Measurements from ENCODE around the gene LRR1. TPM values are rescaled to one million over a fixed set of nuclear protein-coding genes. Genes with fewer than 3 reads are reported as not detected.
A peak's percentile ranks its signal among the peaks of the same experiment; 100 is the strongest.

The LRR1 gene, protein sequence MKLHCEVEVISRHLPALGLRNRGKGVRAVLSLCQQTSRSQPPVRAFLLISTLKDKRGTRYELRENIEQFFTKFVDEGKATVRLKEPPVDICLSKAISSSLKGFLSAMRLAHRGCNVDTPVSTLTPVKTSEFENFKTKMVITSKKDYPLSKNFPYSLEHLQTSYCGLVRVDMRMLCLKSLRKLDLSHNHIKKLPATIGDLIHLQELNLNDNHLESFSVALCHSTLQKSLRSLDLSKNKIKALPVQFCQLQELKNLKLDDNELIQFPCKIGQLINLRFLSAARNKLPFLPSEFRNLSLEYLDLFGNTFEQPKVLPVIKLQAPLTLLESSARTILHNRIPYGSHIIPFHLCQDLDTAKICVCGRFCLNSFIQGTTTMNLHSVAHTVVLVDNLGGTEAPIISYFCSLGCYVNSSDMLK
- total RNA-seq (2022) (27.3 and 30.5 TPM in 2 replicates), Bru-seq, nascent RNA (percentile 79 among the genes with signal in this experiment), BruChase-seq, experiment 1, labeled RNA remaining after a 6-hour chase (percentile 75 among the genes with signal in this experiment), BruChase-seq, experiment 2, labeled RNA remaining after a 2-hour chase (percentile 81 among the genes with signal in this experiment)
- long read RNA-seq, transcript LRR1-202 (3 exons, 957 nt), result minor isoform, 21 of 44 reads
- long read RNA-seq, transcript LRR1-201 (4 exons, 1,745 nt), result major isoform, 22 of 44 reads
- long read RNA-seq, partial matches to known transcripts, result 0 of 44 reads
- long read RNA-seq, other reads (novel, unspliced or antisense), result 1 of 44 reads

GRCh38 chr14:49598485-49599300 lies at the start of gene LRR1:
LRR1 (plus strand) TSS chr14:49598940; CDS start chr14:49599021, 81 bp downstream.
- CTCF ChIA-PET, result interaction anchor here (1.0 kb wide), 2 partner anchors 12 to 46 kb away, joined by 3 to 5 read pairs; partner anchors contain the start of gene RPS29
- peak within 1 kb of the TSS; percentile 96 for H3K27ac Mint-ChIP-seq (ENCODE audit: unreplicated experiment)
- H3K4me3 Mint-ChIP-seq (ENCODE audit: low read depth, unreplicated experiment), result peak within 1 kb of the TSS; percentile 92
- no peaks in the 10 kb centered on the region for H3K27me3 Mint-ChIP-seq (ENCODE audit: unreplicated experiment)
- intact Hi-C loops (cut with micrococcal nuclease; ENCODE audit: unreplicated experiment), result no loop called here
- BruUV-seq (replicated peaks), result no TSS peak
- peaks cover 36% of the 10 kb centered on the region for H3K36me3 Mint-ChIP-seq (ENCODE audit: insufficient read depth, unreplicated experiment)
- peaks cover 23% of the 10 kb centered on the region for H3K4me1 Mint-ChIP-seq (ENCODE audit: low read depth, unreplicated experiment)
- no peak for TF ChIP-seq CTCF (IDR thresholded peaks at IDR 0.05; ENCODE audit: unreplicated experiment)
- H3K9me3 Mint-ChIP-seq (ENCODE audit: low read depth, unreplicated experiment), result no peaks in the 10 kb centered on the region
- DNase-seq, result peak; percentile 90

- no peak overlapping the region for H3K27ac Mint-ChIP-seq (ENCODE audit: unreplicated experiment)
- H3K4me3 Mint-ChIP-seq (ENCODE audit: low read depth, unreplicated experiment), result no peak overlapping the region
- intact Hi-C loops (cut with micrococcal nuclease; ENCODE audit: unreplicated experiment), result loop anchor here (5.0 kb wide), 1 partner anchor 87 kb away; no protein-coding TSS in a partner anchor
- peaks cover 18% of the 10 kb centered on the region for H3K27me3 Mint-ChIP-seq (ENCODE audit: unreplicated experiment)
- TF ChIP-seq CTCF (IDR thresholded peaks at IDR 0.05; ENCODE audit: unreplicated experiment), result no peak
- BruUV-seq (replicated peaks), result no TSS peak
- no peaks in the 10 kb centered on the region for H3K4me1 Mint-ChIP-seq (ENCODE audit: low read depth, unreplicated experiment)
- no peak for DNase-seq
- H3K36me3 Mint-ChIP-seq (ENCODE audit: insufficient read depth, unreplicated experiment), result no peaks in the 10 kb centered on the region
- CTCF ChIA-PET, result interaction anchor here (1.6 kb wide), 1 partner anchor 88 kb away, joined by 4 read pairs; no protein-coding TSS in a partner anchor
- H3K9me3 Mint-ChIP-seq (ENCODE audit: low read depth, unreplicated experiment), result no peaks in the 10 kb centered on the region
Observed at GRCh38 chr14:49549446-49549845, 49.3 kb upstream of the LRR1 start.

DNA sequence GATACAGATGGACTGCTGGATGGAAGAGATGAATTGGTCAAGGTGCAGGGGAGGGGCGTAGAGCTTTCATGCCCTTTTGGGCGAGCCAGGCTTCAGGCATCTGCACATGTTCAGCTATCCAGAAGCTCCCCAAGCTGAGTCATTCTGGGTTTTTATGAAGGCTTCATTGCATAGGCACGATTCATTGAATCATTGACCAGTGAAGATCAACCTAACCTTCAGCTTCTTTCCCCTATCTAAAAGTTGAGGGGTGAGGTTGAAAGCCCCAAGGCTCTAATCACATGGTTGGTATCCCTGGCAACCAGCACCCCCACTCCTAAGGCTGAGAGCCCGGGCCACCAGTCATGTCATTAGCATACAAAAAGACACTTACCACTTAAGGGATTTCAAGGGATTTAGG lies 48.9 kb upstream of the LRR1 start:
- Mint-ChIP-seq H3K9me3 (ENCODE audit: low read depth, unreplicated experiment) (no peaks in the 10 kb centered on the region), H3K4me1 (ENCODE audit: low read depth, unreplicated experiment) (no peaks in the 10 kb centered on the region), H3K4me3 (ENCODE audit: low read depth, unreplicated experiment) (no peak overlapping the region), H3K27ac (ENCODE audit: unreplicated experiment) (no peak overlapping the region), H3K36me3 (ENCODE audit: insufficient read depth, unreplicated experiment) (no peaks in the 10 kb centered on the region), H3K27me3 (ENCODE audit: unreplicated experiment) (peaks cover 14% of the 10 kb centered on the region)
- CTCF ChIA-PET, result interaction anchor here (1.5 to 1.6 kb wide), 2 partner anchors 52 to 88 kb away, joined by 3 to 4 read pairs; no protein-coding TSS in a partner anchor
- intact Hi-C loops (cut with micrococcal nuclease; ENCODE audit: unreplicated experiment), result loop anchor here (5.0 kb wide), 1 partner anchor 88 kb away; no protein-coding TSS in a partner anchor
- no TSS peak for BruUV-seq (replicated peaks)
- TF ChIP-seq CTCF (IDR thresholded peaks at IDR 0.05; ENCODE audit: unreplicated experiment), result no peak
- no peak for DNase-seq
